Uterus (tissue), 4 donors: Measurements from ENCODE around the gene DCP1B. TPM values are rescaled to one million over a fixed set of nuclear protein-coding genes. Genes with fewer than 3 reads are reported as not detected.

Experiments used
- DNase-seq, 2 donors: peaks; one replicate each; pipeline ENCODE4 v3.0.0-alpha.2; 2019 to 2020
- H3K27ac ChIP-seq, 2 donors: fragments of 200-600 bp; sonication (generic); 1 replicate in 1 of 2; 2 replicates in 1 of 2; pipeline ENCODE4 v1.5.1; 2016 to 2018
- H3K27me3 ChIP-seq, 2 donors: fragments of 200-600 bp; sonication (generic); one replicate each; pipeline ENCODE4 v1.5.1; 2018 to 2019; ENCODE audit warnings: control low read depth in 1 of 2
- H3K36me3 ChIP-seq, 2 donors: fragments of 200-600 bp; sonication (generic); one replicate each; pipeline ENCODE4 v1.5.1; 2019; ENCODE audit warnings: control low read depth in 1 of 2
- H3K4me1 ChIP-seq, 2 donors: fragments of 200-600 bp; sonication (generic); one replicate each; pipeline ENCODE4 v1.5.1; 2018 to 2019; ENCODE audit warnings: control low read depth in 1 of 2
- H3K4me3 ChIP-seq, 2 donors: fragments of 200-600 bp; sonication (generic); 1 replicate in 1 of 2; 2 replicates in 1 of 2; pipeline ENCODE4 v1.5.1; 2018 to 2019; ENCODE audit warnings: mild to moderate bottlenecking in 1 of 2
- H3K9me3 ChIP-seq, 2 donors: fragments of 200-600 bp; sonication (generic); one replicate each; pipeline ENCODE4 v1.5.1; 2019; ENCODE audit warnings: control low read depth in 1 of 2
- POLR2A ChIP-seq, 2 donors: fragments of 450-650 bp; IDR thresholded peaks; one replicate each; pipeline ENCODE4 v1.6.1; 2016; ENCODE audit warnings: antibody characterized with exemption in 2 of 2, mild to moderate bottlenecking in 1 of 2, moderate library complexity in 1 of 2
- intact Hi-C: fragments of 100-400 bp; cut with DNase I; formaldehyde crosslinking; loops from one replicate; pipeline ENCODE4 v1.15.1; 2023; ENCODE audit warnings: low total_unique reads
- total RNA-seq, 4 donors: library from RNA; depleted of rRNA in 3 of 4; stranded (reverse); fragments of >200 nt in 3 of 4; gene quantifications; one replicate each; pipeline versions ENCODE4 v1.1.0 to v1.2.4, GENCODE V29; 2014 to 2023
- TF ChIP-seq, protein P1 (sequence below), 4 experiments: fragments of 200-600 bp in 2 of 4; fragments of 450-650 bp in 2 of 4; sonication (generic) in 2 of 4; IDR thresholded peaks; one replicate each; pipeline ENCODE4 v1.5.1; 2016 to 2019; ENCODE audit warnings: antibody characterized with exemption in 4 of 4, mild to moderate bottlenecking in 2 of 4, moderate library complexity in 1 of 4
- donor health status: DM: yes; HTN: yes; CAD: no.

DCP1B gene
- total RNA-seq, 4 donors from 2014 or later, result 13.6 to 34.4 (median 20.7) TPM

DNA sequence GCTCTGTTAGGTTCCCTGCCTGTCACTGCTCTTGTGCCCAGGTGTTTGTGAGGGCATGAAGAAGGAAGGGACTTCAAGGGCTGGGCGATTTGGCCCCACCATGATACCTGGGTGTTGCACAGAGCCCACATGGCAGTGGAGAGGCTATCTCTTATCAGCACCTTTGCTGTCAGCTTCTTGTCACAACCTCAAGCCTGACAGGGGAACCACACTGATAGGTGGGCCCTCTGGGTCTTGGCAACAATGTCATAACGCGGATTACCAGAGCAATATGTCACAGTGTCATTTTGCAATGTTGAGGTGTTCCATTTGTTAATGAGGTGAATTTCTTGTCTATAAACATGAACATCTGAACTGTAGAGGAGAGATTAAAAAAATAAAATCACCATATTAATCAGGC, 25.6 kb upstream of the DCP1B start:
- no peaks in the 10 kb centered on the region for H3K36me3 ChIP-seq
- H3K4me3 ChIP-seq, result no peak overlapping the region
- peak overlapping the region; percentile 77 to 94 for H3K27ac ChIP-seq
- intact Hi-C loops, result loop anchor here (10.0 kb wide), 2 partner anchors 55 to 95 kb away; no protein-coding TSS in a partner anchor
- DNase-seq, result no peak
- peaks cover 8 to 14% of the 10 kb centered on the region in 2 donors for H3K4me1 ChIP-seq
- TF ChIP-seq, protein P1, sequence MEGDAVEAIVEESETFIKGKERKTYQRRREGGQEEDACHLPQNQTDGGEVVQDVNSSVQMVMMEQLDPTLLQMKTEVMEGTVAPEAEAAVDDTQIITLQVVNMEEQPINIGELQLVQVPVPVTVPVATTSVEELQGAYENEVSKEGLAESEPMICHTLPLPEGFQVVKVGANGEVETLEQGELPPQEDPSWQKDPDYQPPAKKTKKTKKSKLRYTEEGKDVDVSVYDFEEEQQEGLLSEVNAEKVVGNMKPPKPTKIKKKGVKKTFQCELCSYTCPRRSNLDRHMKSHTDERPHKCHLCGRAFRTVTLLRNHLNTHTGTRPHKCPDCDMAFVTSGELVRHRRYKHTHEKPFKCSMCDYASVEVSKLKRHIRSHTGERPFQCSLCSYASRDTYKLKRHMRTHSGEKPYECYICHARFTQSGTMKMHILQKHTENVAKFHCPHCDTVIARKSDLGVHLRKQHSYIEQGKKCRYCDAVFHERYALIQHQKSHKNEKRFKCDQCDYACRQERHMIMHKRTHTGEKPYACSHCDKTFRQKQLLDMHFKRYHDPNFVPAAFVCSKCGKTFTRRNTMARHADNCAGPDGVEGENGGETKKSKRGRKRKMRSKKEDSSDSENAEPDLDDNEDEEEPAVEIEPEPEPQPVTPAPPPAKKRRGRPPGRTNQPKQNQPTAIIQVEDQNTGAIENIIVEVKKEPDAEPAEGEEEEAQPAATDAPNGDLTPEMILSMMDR (IDR thresholded peaks at IDR 0.05), result no peak
- TF ChIP-seq POLR2A (IDR thresholded peaks at IDR 0.05), result no peak
- H3K9me3 ChIP-seq, result no peaks in the 10 kb centered on the region
- no peaks in the 10 kb centered on the region for H3K27me3 ChIP-seq

DNA sequence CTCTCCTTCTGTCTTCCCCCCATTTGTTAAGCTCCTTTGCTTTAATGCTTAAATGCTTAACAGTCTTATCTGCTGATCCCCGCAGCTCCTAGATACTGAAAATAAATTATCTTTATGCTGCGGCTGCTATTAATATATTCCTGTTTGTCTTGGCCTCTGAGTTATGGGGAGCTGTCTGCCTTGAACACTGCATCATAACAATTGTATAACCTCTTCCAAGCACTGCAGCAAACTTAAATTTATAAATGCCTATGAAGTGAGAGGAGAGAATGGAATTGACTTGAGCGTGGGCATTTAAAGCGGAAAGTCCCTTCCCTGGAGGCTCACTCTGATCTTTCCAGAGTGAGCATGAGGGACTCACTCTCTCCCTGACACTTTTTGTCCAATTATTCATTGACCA, 23.1 kb upstream of the DCP1B start:
- intact Hi-C loops, result no loop called here

DNA sequence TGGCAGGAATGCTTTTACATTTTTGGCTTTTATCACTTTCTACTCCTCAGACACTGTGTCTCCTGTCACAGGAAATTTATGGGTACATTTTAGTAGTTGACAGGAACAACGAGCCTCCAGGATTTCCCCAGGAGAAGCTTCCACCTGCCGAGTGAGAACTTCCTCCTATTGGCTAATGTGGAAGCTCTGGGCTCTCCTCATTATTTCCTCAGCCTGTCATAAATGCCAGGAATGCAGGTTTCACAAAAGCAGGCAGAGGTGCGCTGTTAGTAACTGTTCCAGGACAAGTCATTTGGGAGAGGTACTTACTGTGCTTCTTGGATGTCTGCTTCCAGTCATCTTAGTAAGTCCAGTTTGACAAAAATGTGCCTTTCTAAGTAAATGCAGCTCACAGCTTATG, 19.1 kb upstream of the DCP1B start:
- TF ChIP-seq, protein P1 (IDR thresholded peaks at IDR 0.05), result no peak
- TF ChIP-seq POLR2A (IDR thresholded peaks at IDR 0.05), result no peak
- H3K36me3 ChIP-seq, result no peaks in the 10 kb centered on the region
- H3K4me3 ChIP-seq, result no peak overlapping the region
- peaks cover 0 to 5% of the 10 kb centered on the region in 2 donors for H3K4me1 ChIP-seq
- DNase-seq, result no peak
- H3K27me3 ChIP-seq, result no peaks in the 10 kb centered on the region
- intact Hi-C loops, result no loop called here
- no peaks in the 10 kb centered on the region for H3K9me3 ChIP-seq
- peak overlapping the region; percentile 77 to 94 for H3K27ac ChIP-seq

More for the DNA sequence above, 23.1 kb upstream of the DCP1B start:
- TF ChIP-seq POLR2A (IDR thresholded peaks at IDR 0.05), result no peak
- TF ChIP-seq, protein P1 (IDR thresholded peaks at IDR 0.05), result no peak
- peak overlapping the region; percentile 77 to 94 for H3K27ac ChIP-seq
- no peak overlapping the region for H3K4me3 ChIP-seq
- peak in 1 of 2 donors; percentile 44 for DNase-seq
- H3K4me1 ChIP-seq, result peaks cover 8 to 14% of the 10 kb centered on the region in 2 donors
- no peaks in the 10 kb centered on the region for H3K9me3 ChIP-seq
- H3K36me3 ChIP-seq, result no peaks in the 10 kb centered on the region
- H3K27me3 ChIP-seq, result no peaks in the 10 kb centered on the region

DNA sequence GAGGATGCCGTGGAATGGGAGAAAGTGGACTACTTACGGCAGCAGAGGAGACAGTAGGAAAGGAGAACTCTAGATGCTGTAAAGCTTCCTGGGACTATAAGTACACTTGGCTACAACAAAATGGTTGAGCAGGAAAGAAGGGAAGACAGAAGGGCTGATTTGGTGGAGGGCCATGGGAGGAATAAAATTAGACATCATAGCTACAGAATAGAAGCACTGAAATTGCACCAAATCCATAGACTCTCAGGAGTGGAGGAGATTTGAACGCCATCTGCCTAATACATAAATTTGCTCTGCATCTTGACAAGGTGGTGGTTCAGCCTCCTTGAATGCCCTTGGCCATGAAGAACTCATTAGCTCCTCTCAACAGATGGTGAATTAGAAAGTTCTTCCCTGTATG, 16.3 kb upstream of the DCP1B start:
- Histone ChIP-seq H3K9me3 (no peaks in the 10 kb centered on the region), H3K4me1 (peaks cover 0 to 5% of the 10 kb centered on the region in 2 donors), H3K4me3 (no peak overlapping the region), H3K27ac (peak overlapping the region; percentile 84 to 97), H3K27me3 (no peaks in the 10 kb centered on the region), H3K36me3 (no peaks in the 10 kb centered on the region)
- intact Hi-C loops, result no loop called here
- DNase-seq, result no peak
- TF ChIP-seq, protein P1 (IDR thresholded peaks at IDR 0.05), result no peak
- no peak for TF ChIP-seq POLR2A (IDR thresholded peaks at IDR 0.05)

DNA sequence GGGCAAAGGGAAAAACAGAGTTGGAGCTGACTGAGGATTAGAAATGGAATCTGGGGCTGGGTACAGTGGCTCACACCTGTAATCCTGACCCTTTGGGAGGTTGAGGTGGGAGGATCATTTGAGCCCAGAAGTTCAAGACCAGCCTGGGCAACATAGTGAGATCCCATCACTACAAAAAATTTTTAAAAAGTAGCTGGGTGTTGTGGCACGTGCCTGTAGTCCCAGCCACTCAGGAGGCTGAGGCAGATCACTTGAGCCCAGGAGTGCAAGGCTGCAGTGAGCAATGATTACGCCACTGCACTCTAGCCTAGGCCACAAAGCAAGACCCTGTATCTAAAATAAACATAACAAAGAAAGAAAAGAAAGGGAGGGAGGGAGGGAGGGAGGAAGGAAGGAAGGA, 14.9 kb upstream of the DCP1B start:
- no peak for TF ChIP-seq POLR2A (IDR thresholded peaks at IDR 0.05)
- TF ChIP-seq, protein P1 (IDR thresholded peaks at IDR 0.05), result no peak
- DNase-seq, result no peak
- H3K27ac ChIP-seq, result peak overlapping the region; percentile 84 to 97
- peaks cover 5 to 8% of the 10 kb centered on the region in 2 donors for H3K4me1 ChIP-seq
- no peak overlapping the region for H3K4me3 ChIP-seq
- H3K9me3 ChIP-seq, result no peaks in the 10 kb centered on the region
- intact Hi-C loops, result no loop called here
- H3K27me3 ChIP-seq, result no peaks in the 10 kb centered on the region
- no peaks in the 10 kb centered on the region for H3K36me3 ChIP-seq
